HepG2 (cell line): ENCODE data around the gene WDR35. TPM values are rescaled to one million over a fixed set of nuclear protein-coding genes. Genes with fewer than 3 reads are reported as not detected.
A peak's percentile ranks its signal among the peaks of the same experiment; 100 is the strongest.

Experiments
- ATAC-seq: fragments of 200-7000 bp; cut with Tn5 transposase; 3 replicates; pipeline ENCODE4 v1.9.1; 2020; ENCODE audit warnings: mild to moderate bottlenecking, moderate library complexity
- BruUV-seq: library from RNA; stranded (reverse); fragments of 400-500 nt; replicated peaks from 2 replicates; lab custom pipeline; 2021; lab: Mats Ljungman, UMichigan
- CTCF ChIA-PET: fragments of 300-600 bp; formaldehyde crosslinking; extraction: SDS; loops from one replicate; lab custom pipeline; 2021; ENCODE audit warnings: low total read pairs, inconsistent platforms, low intra/inter-chr PET ratio; lab: Yijun Ruan, JAX
- POLR2A ChIA-PET: fragments of 350-600 bp; sonication (Branson Sonifier 250); formaldehyde crosslinking; loops from one replicate; lab custom pipeline; 2020; ENCODE audit warnings: antibody characterized with exemption, inconsistent platforms; lab: Yijun Ruan, JAX
- DNase-seq: peaks from one replicate; pipeline ENCODE4 v3.0.0-alpha.2; 2015; ENCODE audit warnings: low spot score
- FAIRE-seq: peaks from 3 replicates; lab custom pipeline; 2011; peaks lifted over from hg19 to GRCh38; lab: Jason Lieb, UNC
- H2AFZ ChIP-seq: one replicate; pipeline ENCODE4 v1.6.1; 2011; ENCODE audit warnings: low read length, inconsistent platforms
- H3K27ac ChIP-seq: fragments of 300-600 bp; 3 replicates; pipeline ENCODE4 v1.8.0; 2011; ENCODE audit warnings: mixed run types, mild to moderate bottlenecking, mixed read lengths, low read length, inconsistent platforms; ENCODE audit not compliant: insufficient read depth; ENCODE audit errors: extremely low read length
- H3K27me3 ChIP-seq, 2 experiments: fragments of 200-600 bp in 1 of 2; 2 replicates in 1 of 2; 3 replicates in 1 of 2; pipeline versions ENCODE4 v1.6.0 to v1.8.0; 2011; ENCODE audit warnings: low read length in 2 of 2, mild to moderate bottlenecking in 2 of 2, moderate library complexity in 2 of 2, inconsistent platforms in 1 of 2; ENCODE audit not compliant: insufficient read depth in 2 of 2, control insufficient read depth in 1 of 2
- H3K36me3 ChIP-seq, 2 experiments: fragments of 200-600 bp in 1 of 2; replicated peaks in 1 of 2; 2 replicates in 1 of 2; 3 replicates in 1 of 2; pipeline versions ENCODE4 v1.5.1 to v1.8.0; 2011; ENCODE audit warnings: low read length in 2 of 2, inconsistent platforms in 1 of 2; ENCODE audit not compliant: insufficient read depth in 2 of 2, control insufficient read depth in 1 of 2
- H3K4me1 ChIP-seq: 2 replicates; pipeline ENCODE4 v1.5.1; 2012; ENCODE audit warnings: low read length, inconsistent platforms; ENCODE audit not compliant: insufficient read depth
- H3K4me2 ChIP-seq: 2 replicates; pipeline ENCODE4 v1.6.0; 2011; ENCODE audit warnings: low read depth, low read length, inconsistent platforms
- H3K4me3 ChIP-seq, 3 experiments: fragments of 200-600 bp in 1 of 3; sonication (generic), shearing (Covaris generic) in 1 of 3; replicated peaks in 1 of 3; 2 replicates each; pipeline ENCODE4 v1.5.1; 2011 to 2016; ENCODE audit warnings: low read length in 3 of 3, inconsistent platforms in 2 of 3, low read depth in 2 of 3, mild to moderate bottlenecking in 2 of 3, control low read depth in 1 of 3, mixed read lengths in 1 of 3; ENCODE audit not compliant: insufficient read depth in 1 of 3
- H3K79me2 ChIP-seq: one replicate; pipeline ENCODE4 v1.6.1; 2011; ENCODE audit warnings: low read length, inconsistent platforms; ENCODE audit not compliant: insufficient read depth
- H3K9ac ChIP-seq: 2 replicates; pipeline ENCODE4 v1.6.0; 2011; ENCODE audit warnings: mild to moderate bottlenecking, low read depth, low read length, inconsistent platforms; ENCODE audit not compliant: insufficient read depth
- H3K9me3 ChIP-seq: 2 replicates; pipeline ENCODE4 v1.5.1; 2012; ENCODE audit warnings: mild to moderate bottlenecking, low read length
- H4K20me1 ChIP-seq: 2 replicates; pipeline ENCODE4 v1.6.0; 2011; ENCODE audit warnings: inconsistent platforms, mild to moderate bottlenecking, low read length, moderate library complexity; ENCODE audit not compliant: insufficient read depth
- ATF7 ChIP-seq, 2 experiments: fragments of 450-650 bp in 1 of 2; sonication (generic) in 1 of 2; formaldehyde crosslinking in 1 of 2; IDR thresholded peaks; 2 replicates each; pipeline versions ENCODE4 v1.4.0 to v1.6.1; 2016 to 2020; ENCODE audit warnings: antibody characterized with exemption in 1 of 2, mild to moderate bottlenecking in 1 of 2, missing genetic modification reagents in 1 of 2
- CREB1 ChIP-seq, 2 experiments: fragments of 450-650 bp in 1 of 2; IDR thresholded peaks; 2 replicates each; pipeline ENCODE4 v1.6.1; 2016 to 2017; ENCODE audit warnings: control low read depth in 1 of 2, mild to moderate bottlenecking in 1 of 2, missing compliant biosample characterization in 1 of 2, missing genetic modification characterization in 1 of 2
- HNRNPLL ChIP-seq: fragments of 200-400 bp; formaldehyde crosslinking; IDR thresholded peaks from 2 replicates; pipeline ENCODE4 v1.6.1; 2017; ENCODE audit warnings: mild to moderate bottlenecking, low read depth, low read length; ENCODE audit not compliant: poor library complexity, severe bottlenecking
- TBX2 ChIP-seq: sonication (generic); formaldehyde crosslinking; IDR thresholded peaks from 2 replicates; pipeline ENCODE4 v1.5.0; 2020; ENCODE audit warnings: missing genetic modification reagents, mild to moderate bottlenecking, borderline replicate concordance
- ZBTB3 ChIP-seq: sonication (generic); formaldehyde crosslinking; IDR thresholded peaks from 2 replicates; pipeline ENCODE4 v1.4.0; 2020; ENCODE audit warnings: low read depth, mild to moderate bottlenecking, moderate library complexity, missing genetic modification reagents, borderline replicate concordance
- ZNF737 ChIP-seq: sonication (generic); formaldehyde crosslinking; IDR thresholded peaks from 2 replicates; pipeline ENCODE4 v1.5.0; 2020; ENCODE audit warnings: missing genetic modification reagents, mild to moderate bottlenecking, borderline replicate concordance
- in situ Hi-C: cut with HindIII; loops from 2 replicates; pipeline ENCODE4 v1.10.0; 2017; ENCODE audit warnings: low pct_unique_long_range_greater_than_20kb; ENCODE audit not compliant: extremely low pct_ligation_motif_present
- intact Hi-C: fragments of 100-400 bp; cut with micrococcal nuclease; formaldehyde crosslinking; loops from one replicate; pipeline ENCODE4 v1.10.0; 2022; ENCODE audit not compliant: unreplicated experiment
- polyA plus RNA-seq, 8 experiments: library from polyadenylated mRNA; depleted of rRNA in 3 of 8; stranded (reverse) in 7 of 8; unstranded in 1 of 8; fragments of >200 nt; fragmentation: Illumina TruSeq in 4 of 8; extraction: Trizol in 4 of 8; gene quantifications; 2 replicates each; pipeline versions ENCODE4 v1.2.1 to v1.2.3, GENCODE V29; 2011 to 2016; ENCODE audit warnings: low read depth in 4 of 8, missing spikeins in 1 of 8, mixed read lengths in 1 of 8; ENCODE audit not compliant: insufficient read depth in 1 of 8
- total RNA-seq, 5 experiments: library from RNA; depleted of rRNA; stranded (reverse); fragments of >200 nt; fragmentation: Illumina TruSeq; extraction: Trizol; gene quantifications; 2 replicates each; pipeline ENCODE4 v1.2.3, GENCODE V29; 2016; ENCODE audit warnings: low read depth in 1 of 5
- TF ChIP-seq, protein P1 (sequence below): sonication (generic); formaldehyde crosslinking; IDR thresholded peaks from 2 replicates; pipeline ENCODE4 v1.4.0; 2020; ENCODE audit warnings: mild to moderate bottlenecking, missing genetic modification reagents

The WDR35 gene
- total and polyA plus RNA-seq, 2 of the 13 experiments (the other 11 are each of a cell fraction or from before 2014, with no cell fraction given) = 11.1 to 19.6 TPM

GRCh38 chr2:19932928-19933327 lies 57.0 kb downstream of the WDR35 start (continued):
- no peak for TF ChIP-seq TBX2

GRCh38 chr2:19929226-19929625 lies 60.7 kb downstream of the WDR35 start:
- H3K4me3 ChIP-seq = no peak overlapping the region
- H3K4me2 ChIP-seq = no peak overlapping the region
- ATAC-seq = no peak
- no peak for FAIRE-seq
- H3K27ac ChIP-seq = no peak overlapping the region
- H3K27me3 ChIP-seq = no peaks in the 10 kb centered on the region
- ChIA-PET POLR2A (no interaction called here), CTCF (no interaction called here)
- H4K20me1 ChIP-seq = no peaks in the 10 kb centered on the region
- peaks cover 15% of the 10 kb centered on the region for H3K4me1 ChIP-seq
- no peak for TF ChIP-seq ZBTB3 (CRISPR knock-in tag)
- no peak for TF ChIP-seq ZNF737 (CRISPR knock-in tag)
- TF ChIP-seq ATF7 (IDR thresholded peaks at IDR 0.05) = peak; percentile 93
- no peak for TF ChIP-seq ATF7 (CRISPR knock-in tag; IDR thresholded peaks at IDR 0.05)
- no peak for TF ChIP-seq HNRNPLL
- peak; percentile 77 for TF ChIP-seq CREB1 (IDR thresholded peaks at IDR 0.05)
- TF ChIP-seq CREB1 (CRISPR knock-in tag; IDR thresholded peaks at IDR 0.05) = no peak
- TF ChIP-seq, protein P1, sequence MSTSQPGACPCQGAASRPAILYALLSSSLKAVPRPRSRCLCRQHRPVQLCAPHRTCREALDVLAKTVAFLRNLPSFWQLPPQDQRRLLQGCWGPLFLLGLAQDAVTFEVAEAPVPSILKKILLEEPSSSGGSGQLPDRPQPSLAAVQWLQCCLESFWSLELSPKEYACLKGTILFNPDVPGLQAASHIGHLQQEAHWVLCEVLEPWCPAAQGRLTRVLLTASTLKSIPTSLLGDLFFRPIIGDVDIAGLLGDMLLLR (CRISPR knock-in tag) = no peak
- H2AFZ ChIP-seq = no peak overlapping the region
- peaks cover 7 to 41% of the 10 kb centered on the region in 2 experiments for H3K36me3 ChIP-seq
- H3K9ac ChIP-seq = no peak overlapping the region
- no peak for DNase-seq
- intact Hi-C loops (no loop called here), in situ Hi-C loops (no loop called here)
- no peaks in the 10 kb centered on the region for H3K79me2 ChIP-seq
- peaks cover 17% of the 10 kb centered on the region for H3K9me3 ChIP-seq
- BruUV-seq = no TSS peak
